Measurements from ENCODE around the gene ING1.
"Not testable (repeated sequence)": the region's sequence is repeated elsewhere in the genome, so short reads cannot be mapped to it uniquely, and the experiment has no call there.

ING1 gene

DNA sequence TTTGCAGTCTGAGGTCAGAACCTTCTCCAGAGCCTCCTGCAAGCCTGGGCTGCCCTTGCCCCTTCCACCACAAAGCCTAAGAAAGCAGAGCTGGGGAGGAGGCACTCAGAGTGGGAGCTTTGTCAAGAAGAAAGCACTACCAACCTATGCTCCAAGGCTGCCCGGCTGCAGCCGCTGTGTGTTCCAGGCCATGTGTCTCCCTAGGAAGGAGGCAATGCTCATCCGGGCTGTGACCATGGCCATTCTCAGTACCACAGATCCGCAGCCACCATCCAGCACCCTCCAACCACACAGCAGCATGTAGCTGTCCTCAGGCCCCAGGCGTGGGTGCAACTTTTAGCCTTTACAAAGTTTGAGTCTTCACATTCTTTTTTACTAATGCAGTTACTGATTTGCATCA lies 29.6 kb upstream of the ING1 start:
- FAIRE-seq (no peak), DNase-seq (ENCODE audit: insufficient read length, low spot score) (no peak)
- TF ChIP-seq CTCF (IDR thresholded peaks at IDR 0.05; ENCODE audit: insufficient read depth, missing control alignments) = no peak

DNA sequence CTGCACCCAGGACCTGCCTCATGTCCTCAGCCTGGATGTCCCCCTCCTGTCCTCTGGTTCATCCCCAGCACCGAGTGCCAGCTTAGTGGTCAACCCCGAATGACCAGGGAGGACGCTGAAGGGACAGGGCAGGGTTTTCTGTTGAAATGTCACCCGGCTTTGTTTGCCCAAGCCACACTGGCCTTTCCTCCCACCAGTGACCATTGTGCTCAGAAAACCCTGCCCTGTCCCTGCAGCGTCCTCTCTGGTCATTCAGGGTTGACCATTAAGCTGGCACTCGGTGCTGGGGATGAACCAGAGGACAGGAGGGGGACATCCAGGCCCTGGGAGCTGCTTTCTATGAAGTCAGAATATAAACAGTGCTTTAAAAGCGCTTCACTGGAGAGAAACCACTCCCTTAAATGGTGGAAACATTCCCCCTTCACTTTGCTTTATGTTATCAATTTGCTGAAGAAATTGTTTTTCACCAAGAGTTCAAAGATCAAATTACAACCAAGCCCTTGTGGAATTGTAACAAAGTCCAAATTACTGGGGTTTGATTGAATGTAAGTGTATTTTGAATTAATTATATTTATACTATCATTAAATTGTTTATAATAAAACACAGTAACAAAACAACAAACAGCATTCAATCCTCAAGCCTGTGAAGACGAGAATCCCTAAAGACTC lies 29.0 kb upstream of the ING1 start:
- TF ChIP-seq CTCF (IDR thresholded peaks at IDR 0.05; ENCODE audit: insufficient read depth, missing control alignments) = no peak
- DNase-seq (ENCODE audit: insufficient read length, low spot score) (no peak), FAIRE-seq (no peak)

GRCh38 chr13:110685305-110686020 lies 28.0 kb upstream of the ING1 start:
- FAIRE-seq (no peak), DNase-seq (ENCODE audit: insufficient read length, low spot score) (no peak)
- no peak for TF ChIP-seq CTCF (IDR thresholded peaks at IDR 0.05; ENCODE audit: insufficient read depth, missing control alignments)

GRCh38 chr13:110687736-110688135 lies 25.8 kb upstream of the ING1 start:
- DNase-seq (ENCODE audit: insufficient read length, low spot score) (no peak), FAIRE-seq (no peak)
- no peak for TF ChIP-seq CTCF (IDR thresholded peaks at IDR 0.05; ENCODE audit: insufficient read depth, missing control alignments)

GRCh38 chr13:110689041-110689440 lies 24.5 kb upstream of the ING1 start:
- TF ChIP-seq CTCF (IDR thresholded peaks at IDR 0.05; ENCODE audit: insufficient read depth, missing control alignments) = no peak
- FAIRE-seq (no peak), DNase-seq (ENCODE audit: insufficient read length, low spot score) (no peak)

DNA sequence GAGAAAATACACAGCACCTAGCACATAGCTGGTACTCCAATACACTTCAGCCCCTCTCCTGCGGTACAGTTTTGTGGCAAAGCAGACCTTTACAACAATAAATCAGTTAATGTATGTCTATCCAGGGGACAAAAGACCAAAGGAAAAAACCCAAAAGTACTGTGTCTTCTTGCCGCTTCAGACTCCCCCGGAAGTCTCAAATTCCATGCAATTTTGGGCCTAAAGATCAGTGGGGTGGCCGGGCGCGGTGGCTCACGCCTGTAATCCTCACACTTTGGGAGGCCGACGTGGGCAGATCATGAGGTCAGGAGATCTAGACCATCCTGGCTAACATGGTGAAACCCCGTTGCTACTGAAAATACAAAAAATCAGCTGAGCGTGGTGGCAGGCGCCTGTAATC lies 23.8 kb upstream of the ING1 start:
- DNase-seq (ENCODE audit: insufficient read length, low spot score) (no peak), FAIRE-seq (no peak)
- no peak for TF ChIP-seq CTCF (IDR thresholded peaks at IDR 0.05; ENCODE audit: insufficient read depth, missing control alignments)

DNA sequence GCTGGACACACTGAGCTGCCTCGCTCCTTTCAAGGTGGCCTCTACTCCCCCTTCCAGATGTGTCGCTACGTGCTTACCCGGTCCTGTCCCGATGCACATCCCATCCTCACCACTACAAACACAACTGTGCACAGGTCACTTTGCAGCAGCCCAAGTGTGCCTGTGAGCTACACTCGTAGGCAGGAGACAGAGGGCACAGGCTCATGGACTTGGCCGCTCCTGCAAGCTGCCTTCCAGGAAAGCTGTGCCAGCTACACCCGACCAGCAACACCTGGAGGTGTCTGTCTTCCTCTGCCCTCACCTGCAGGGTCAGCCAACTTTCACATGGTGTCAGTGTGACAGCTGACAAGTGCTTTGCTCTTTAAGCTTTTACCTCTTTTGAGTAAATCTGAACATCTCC lies 23.0 kb upstream of the ING1 start:
- no peak for DNase-seq (ENCODE audit: insufficient read length, low spot score)
- FAIRE-seq = no peak
- TF ChIP-seq CTCF (IDR thresholded peaks at IDR 0.05; ENCODE audit: insufficient read depth, missing control alignments) = no peak

DNA sequence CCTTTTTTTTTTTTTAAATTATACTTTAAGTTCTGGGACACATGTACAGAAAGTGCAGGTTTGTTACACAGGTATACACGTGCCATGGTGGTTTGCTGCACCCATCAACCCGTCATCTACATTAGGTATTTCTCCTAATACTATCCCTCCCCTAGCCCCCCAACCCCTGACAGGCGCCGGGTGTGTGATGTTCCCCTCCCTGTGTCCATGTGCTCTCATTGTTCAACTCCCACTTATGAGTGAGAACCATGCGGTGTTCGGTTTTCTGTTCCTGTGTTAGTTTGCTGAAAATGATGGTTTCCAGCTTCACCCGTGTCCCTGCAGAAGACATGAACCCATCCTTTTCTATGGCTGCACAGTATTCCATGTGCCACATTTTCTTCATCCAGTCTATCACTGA lies 17.7 kb upstream of the ING1 start:
- DNase-seq (ENCODE audit: insufficient read length, low spot score); FAIRE-seq: not testable (repeated sequence)

Measured in D721Med (cell line).